NCI-H446 (cell line): ENCODE data around the gene SLC25A52.
"Not testable (repeated sequence)": the region's sequence is repeated elsewhere in the genome, so short reads cannot be mapped to it uniquely, and the experiment has no call there.

Experiments used
- DNase-seq, 2 experiments: peaks; one replicate each; lab custom pipeline; 2025; lab: John Stamatoyannopoulos, UW

Gene SLC25A52

DNA sequence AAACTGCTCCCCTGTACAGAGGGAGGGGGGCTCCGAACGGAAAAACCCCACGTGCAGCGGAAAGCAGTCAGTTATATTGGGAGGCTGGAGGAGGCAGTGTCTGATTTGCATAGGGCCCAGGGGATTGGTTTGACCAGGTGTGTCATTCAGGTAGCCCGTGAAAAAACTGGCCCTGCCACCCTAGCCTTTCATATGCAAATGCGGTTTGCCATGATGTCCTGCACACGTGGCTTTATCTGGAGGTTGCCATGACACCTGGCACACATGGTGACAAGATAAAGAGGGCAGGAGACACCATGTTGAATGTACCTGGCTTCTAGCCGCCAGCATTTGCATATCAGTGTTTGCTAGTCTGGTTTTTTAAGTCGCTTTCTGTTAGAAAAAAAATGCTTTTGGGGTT lies 20.5 kb downstream of the SLC25A52 start:
- no peak for DNase-seq

GRCh38 chr18:31739651-31740050 lies 21.0 kb downstream of the SLC25A52 start:
- DNase-seq: no peak

- DNase-seq: no peak
Measured at GRCh38 chr18:31738460-31739407, 21.9 kb downstream of the SLC25A52 start.

DNA sequence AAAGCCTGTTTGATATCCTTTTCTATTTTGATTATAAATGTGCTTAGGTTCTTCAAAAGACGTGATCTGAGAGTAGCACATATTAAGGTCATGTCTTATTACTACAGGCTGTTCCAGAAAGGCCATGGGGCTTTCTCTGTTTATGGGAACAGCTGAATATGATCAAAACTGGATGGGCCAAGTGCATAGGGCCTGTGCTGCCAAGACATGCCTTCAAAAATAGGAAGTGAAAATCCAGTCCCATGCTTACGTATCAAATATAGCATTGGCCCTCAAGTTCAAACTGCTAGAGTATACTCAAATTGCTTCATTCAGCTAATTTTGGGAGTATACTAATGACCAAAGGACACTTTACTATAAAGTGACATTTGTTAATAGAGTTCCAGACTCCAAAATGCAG lies 24.1 kb downstream of the SLC25A52 start:
- DNase-seq: no peak

- no peak for DNase-seq
Measured at GRCh38 chr18:31731628-31732027, 29.1 kb downstream of the SLC25A52 start.

- not testable (repeated sequence) for DNase-seq
Measured at GRCh38 chr18:31729196-31729595, 31.5 kb downstream of the SLC25A52 start.

DNA sequence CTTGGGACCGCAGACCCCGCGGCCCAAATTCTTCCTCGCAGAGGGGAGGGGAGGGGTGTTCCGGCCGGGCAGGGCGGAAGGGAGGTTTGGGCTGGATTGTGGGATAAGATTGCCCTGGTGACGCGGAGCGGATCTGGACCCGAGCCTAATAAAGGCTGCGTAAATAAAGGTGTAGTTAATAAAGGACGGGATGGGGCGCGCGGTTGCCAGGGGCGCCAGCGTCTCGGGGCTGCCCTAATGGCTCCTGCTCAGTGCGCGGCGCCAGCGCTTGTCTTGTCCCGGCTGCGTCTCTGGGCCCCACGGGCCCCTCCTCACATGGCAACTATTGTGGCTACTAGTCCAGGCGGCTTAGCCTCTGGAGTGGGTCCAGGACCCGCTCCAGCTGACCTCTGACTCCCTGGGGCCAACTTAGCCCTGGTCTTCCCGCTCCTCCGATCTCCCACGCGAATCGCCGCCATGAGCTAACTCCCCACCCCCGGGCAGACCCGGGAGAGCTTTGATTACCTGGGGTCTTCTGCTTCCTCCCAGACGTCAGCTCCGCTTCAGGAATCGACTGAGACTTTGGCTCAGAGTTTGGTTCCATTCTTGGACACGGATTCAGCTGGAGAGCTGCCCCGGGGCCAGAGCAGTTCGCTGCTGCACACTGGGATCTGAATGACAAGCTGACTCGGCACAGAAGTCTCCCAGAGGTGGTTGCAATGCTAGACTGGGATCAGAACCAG lies 36.5 kb downstream of the SLC25A52 start:
- no peak for DNase-seq

GRCh38 chr18:31723639-31723989 lies 37.1 kb downstream of the SLC25A52 start:
- no peak for DNase-seq

DNA sequence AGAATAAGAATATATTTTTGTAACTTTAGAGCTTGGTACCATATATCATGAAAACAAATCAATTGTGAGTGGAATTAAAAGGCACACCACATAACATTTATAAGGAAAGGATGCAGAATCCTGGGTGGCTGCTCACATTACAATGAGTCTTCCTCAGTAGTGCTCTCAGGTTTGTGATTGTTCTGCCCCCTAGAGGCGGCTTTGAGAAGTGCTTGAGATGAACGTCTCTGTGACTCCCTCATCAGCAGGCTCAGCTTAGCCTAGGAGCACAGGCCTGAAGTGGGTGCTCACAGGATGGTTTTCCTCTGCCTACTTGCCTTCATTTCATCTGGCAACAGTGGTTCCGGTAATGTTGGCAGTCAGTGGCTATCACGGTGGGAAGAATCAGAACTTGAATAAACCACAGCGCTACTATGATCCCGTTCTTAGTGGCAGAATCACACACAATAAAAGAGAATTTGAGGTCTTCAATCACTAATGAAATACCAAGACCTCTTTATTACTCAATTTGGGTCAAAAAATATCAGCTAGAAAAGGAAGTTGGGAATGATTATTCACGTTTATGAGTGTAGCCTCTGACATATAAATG lies 38.2 kb downstream of the SLC25A52 start:
- peak; percentile 26 to 63 for DNase-seq

DNA sequence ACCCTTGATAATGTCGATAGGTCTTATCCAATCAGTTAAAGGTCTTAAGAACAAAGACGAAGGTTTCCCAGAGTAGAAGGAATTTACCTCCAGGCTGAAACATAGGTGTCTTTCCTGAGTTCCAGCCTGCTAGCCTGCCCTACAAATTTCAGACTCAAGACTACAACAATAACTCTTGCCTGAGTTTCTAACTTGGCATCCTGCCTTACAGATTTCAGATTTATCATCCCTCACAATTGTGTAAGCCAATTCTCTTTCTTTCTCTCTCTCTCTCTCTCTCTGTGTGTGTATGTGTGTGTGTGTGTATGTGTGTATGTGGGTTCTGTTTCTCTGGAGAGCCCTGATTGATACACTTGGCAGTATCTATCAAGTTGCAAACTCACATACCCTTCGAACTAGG lies 39.1 kb downstream of the SLC25A52 start:
- no peak for DNase-seq

- DNase-seq: no peak
Measured at GRCh38 chr18:31720867-31721266, 39.8 kb downstream of the SLC25A52 start.

GRCh38 chr18:31719363-31720006 lies 41.2 kb downstream of the SLC25A52 start:
- no peak for DNase-seq

DNA sequence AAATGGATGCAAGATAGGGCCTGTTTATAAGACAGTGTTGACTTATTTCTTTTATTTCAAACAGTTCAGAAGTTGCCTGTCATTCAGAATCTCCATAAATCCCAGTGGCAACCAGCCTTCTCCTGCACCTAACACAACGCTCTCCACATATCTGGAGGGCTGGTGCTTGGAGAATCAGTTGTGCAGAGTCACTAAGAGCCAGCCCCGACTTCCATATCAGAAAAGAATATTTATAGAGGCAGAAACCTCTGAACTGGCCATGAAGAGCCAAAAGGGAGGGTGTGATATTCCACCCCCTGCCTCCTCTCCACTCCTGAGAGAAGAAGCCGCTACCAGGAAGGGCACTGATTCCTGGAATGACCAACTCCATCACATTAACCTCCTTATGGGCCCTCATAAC lies 42.3 kb downstream of the SLC25A52 start:
- DNase-seq: no peak

GRCh38 chr18:31716362-31716761 lies 44.3 kb downstream of the SLC25A52 start:
- no peak for DNase-seq

- DNase-seq: no peak
Measured at GRCh38 chr18:31711365-31712172, 49.1 kb downstream of the SLC25A52 start.

DNA sequence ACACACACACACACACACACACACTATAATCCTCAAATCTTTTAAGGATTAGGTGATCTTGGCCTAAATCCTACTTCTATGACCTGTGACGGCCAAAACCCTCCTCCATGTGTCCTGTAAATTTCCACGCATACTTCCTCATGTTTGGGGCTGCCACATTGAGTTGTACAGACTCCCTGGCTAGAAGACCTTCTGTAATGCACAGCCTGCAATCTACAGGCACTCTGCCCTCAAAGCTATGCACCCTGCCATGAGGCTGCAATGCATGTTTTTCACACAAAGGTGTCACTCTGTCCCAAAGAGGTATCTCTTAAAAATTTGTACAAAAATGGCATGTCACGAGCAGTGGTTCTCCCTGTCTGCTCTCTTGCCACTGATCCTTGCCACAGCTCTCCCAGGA lies 49.9 kb downstream of the SLC25A52 start:
- no peak for DNase-seq
